Upper lobe of left lung (tissue), 4 donors: ENCODE results near the gene FBLN1.

Source experiments
- CTCF ChIP-seq, 6 experiments: fragments of 450-650 bp in 4 of 6; fragments of 200-600 bp in 2 of 6; sonication (generic) in 2 of 6; IDR thresholded peaks; one replicate each; pipeline ENCODE4 v1.5.1; 2016 to 2019; ENCODE audit warnings: antibody characterized with exemption in 6 of 6
- POLR2A ChIP-seq, 4 donors: fragments of 450-650 bp; IDR thresholded peaks; one replicate each; pipeline ENCODE4 v1.5.1; 2016 to 2017; ENCODE audit warnings: antibody characterized with exemption in 4 of 4, mild to moderate bottlenecking in 2 of 4
- POLR2AphosphoS5 ChIP-seq, 2 donors: sonication (generic); formaldehyde crosslinking; IDR thresholded peaks; one replicate each; pipeline ENCODE4 v1.5.1; 2017; ENCODE audit warnings: antibody characterized with exemption in 2 of 2

- TF ChIP-seq CTCF (IDR thresholded peaks at IDR 0.05) (no peak), POLR2A (IDR thresholded peaks at IDR 0.05) (no peak), POLR2AphosphoS5 (IDR thresholded peaks at IDR 0.05) (no peak)
Observed at GRCh38 chr22:45581549-45582080, 78.9 kb downstream of the FBLN1 start.
